K562 (cell line): ENCODE data around the gene CABP4. TPM values are rescaled to one million over a fixed set of nuclear protein-coding genes. Genes with fewer than 3 reads are reported as not detected.
A peak's percentile ranks its signal among the peaks of the same experiment; 100 is the strongest.

Experiments used
- ATAC-seq: fragments of 200-7000 bp; cut with Tn5 transposase; 3 replicates; pipeline ENCODE4 v1.9.1; 2020; ENCODE audit warnings: moderate library complexity
- BruUV-seq: library from RNA; stranded (reverse); fragments of 400-500 nt; replicated peaks from 2 replicates; lab custom pipeline; 2021; lab: Mats Ljungman, UMichigan
- CTCF ChIA-PET: fragments of 300-600 bp; formaldehyde crosslinking; extraction: SDS; loops from one replicate; lab custom pipeline; 2021; ENCODE audit warnings: low intra/inter-chr PET ratio; lab: Yijun Ruan, JAX
- POLR2A ChIA-PET: fragments of 300-600, 350-650 bp; sonication (Branson Sonifier 250); formaldehyde crosslinking; extraction: SDS; loops from one replicate; lab custom pipeline; 2021; ENCODE audit warnings: antibody characterized with exemption, inconsistent platforms; lab: Yijun Ruan, JAX
- DNase-seq, 4 experiments: peaks; one replicate each; pipeline versions ENCODE4 v3.0.0 to v3.0.0-alpha.2; 2011 to 2018; ENCODE audit warnings: low spot score in 3 of 4, mixed read lengths in 3 of 4; ENCODE audit errors: extremely low read depth in 1 of 4
- FAIRE-seq: peaks from 2 replicates; lab custom pipeline; 2011; peaks lifted over from hg19 to GRCh38; lab: Jason Lieb, UNC
- H2AFZ ChIP-seq: 2 replicates; pipeline ENCODE4 v1.6.0; 2011; ENCODE audit warnings: low read depth, low read length, control low read depth, inconsistent platforms
- H3K27ac ChIP-seq: fragments of 200-600 bp; 3 replicates; pipeline ENCODE4 v1.8.0; 2011; ENCODE audit warnings: low read depth, mild to moderate bottlenecking, control low read depth, inconsistent platforms, low read length, moderate library complexity, mixed read lengths; ENCODE audit errors: extremely low read depth
- H3K27me3 ChIP-seq, 2 experiments: fragments of 300-600 bp in 1 of 2; 2 replicates in 1 of 2; 3 replicates in 1 of 2; pipeline versions ENCODE4 v1.6.0 to v1.8.0; 2011; ENCODE audit warnings: inconsistent platforms in 2 of 2, low read length in 2 of 2, mild to moderate bottlenecking in 1 of 2, mixed read lengths in 1 of 2, moderate library complexity in 1 of 2; ENCODE audit not compliant: control insufficient read depth in 2 of 2, insufficient read depth in 2 of 2
- H3K36me3 ChIP-seq: fragments of 300-600 bp; 3 replicates; pipeline ENCODE4 v1.8.0; 2011; ENCODE audit warnings: mild to moderate bottlenecking, low read length, inconsistent platforms; ENCODE audit not compliant: control insufficient read depth, insufficient read depth
- H3K4me1 ChIP-seq, 2 experiments: fragments of 200-600 bp in 1 of 2; replicated peaks in 1 of 2; 2 replicates in 1 of 2; 3 replicates in 1 of 2; pipeline versions ENCODE4 v1.5.1 to v1.8.0; 2011; ENCODE audit warnings: inconsistent platforms in 2 of 2, low read length in 2 of 2, mild to moderate bottlenecking in 1 of 2, mixed read lengths in 1 of 2, moderate library complexity in 1 of 2; ENCODE audit not compliant: control insufficient read depth in 2 of 2, insufficient read depth in 2 of 2
- H3K4me2 ChIP-seq: 2 replicates; pipeline ENCODE4 v1.6.1; 2011; ENCODE audit warnings: low read length, control low read depth, inconsistent platforms, mixed read lengths; ENCODE audit not compliant: insufficient read depth
- H3K4me3 ChIP-seq: fragments of 200-600 bp; sonication (generic), shearing (Covaris generic); 2 replicates; pipeline ENCODE4 v1.5.1; 2016; ENCODE audit warnings: control low read depth, inconsistent platforms
- H3K79me2 ChIP-seq: fragments of 200-600 bp; 3 replicates; pipeline ENCODE4 v1.8.0; 2011; ENCODE audit warnings: low read length, inconsistent platforms; ENCODE audit not compliant: control insufficient read depth, insufficient read depth
- H3K9ac ChIP-seq, 2 experiments: 2 replicates each; pipeline versions ENCODE4 v1.6.0 to v1.6.1; 2011; ENCODE audit warnings: low read depth in 2 of 2, low read length in 2 of 2, control low read depth in 1 of 2, inconsistent platforms in 1 of 2, mild to moderate bottlenecking in 1 of 2, mixed read lengths in 1 of 2; ENCODE audit not compliant: insufficient read depth in 1 of 2
- H3K9me1 ChIP-seq: one replicate; pipeline ENCODE4 v1.6.0; 2011; ENCODE audit warnings: inconsistent platforms, mild to moderate bottlenecking, low read length, moderate library complexity; ENCODE audit not compliant: control insufficient read depth, insufficient read depth
- H3K9me3 ChIP-seq: replicated peaks from 2 replicates; pipeline ENCODE4 v1.5.1; 2011; ENCODE audit warnings: low read depth, low read length, inconsistent platforms; ENCODE audit not compliant: control insufficient read depth, insufficient read depth
- H4K20me1 ChIP-seq: replicated peaks from 2 replicates; pipeline ENCODE4 v1.6.1; 2011; ENCODE audit warnings: low read length, inconsistent platforms, mixed read lengths; ENCODE audit not compliant: control insufficient read depth, insufficient read depth
- FOXP1 ChIP-seq: sonication (generic); formaldehyde crosslinking; IDR thresholded peaks from 2 replicates; pipeline ENCODE4 v1.8.0; 2022; ENCODE audit warnings: mild to moderate bottlenecking, missing genetic modification reagents
- MAFK ChIP-seq: IDR thresholded peaks from 2 replicates; pipeline ENCODE4 v1.6.1; 2011; ENCODE audit warnings: low read length, improper control_type of control experiment
- MEF2A ChIP-seq: IDR thresholded peaks from 2 replicates; pipeline ENCODE4 v1.6.1; 2011; ENCODE audit warnings: low read depth, mild to moderate bottlenecking, low read length, moderate library complexity; ENCODE audit not compliant: control insufficient read depth
- MIER1 ChIP-seq: fragments of 450-650 bp; IDR thresholded peaks from 2 replicates; pipeline ENCODE4 v1.6.1; 2016; ENCODE audit warnings: antibody characterized with exemption, mild to moderate bottlenecking, low read depth
- NCOA6 ChIP-seq: fragments of 450-650 bp; IDR thresholded peaks from 2 replicates; pipeline ENCODE4 v1.6.1; 2017; ENCODE audit warnings: mild to moderate bottlenecking
- POLR2B ChIP-seq: fragments of 450-650 bp; IDR thresholded peaks from 2 replicates; pipeline ENCODE4 v1.6.1; 2018; ENCODE audit warnings: low read depth; ENCODE audit not compliant: partially characterized antibody
- ZNF184 ChIP-seq: sonication (generic); formaldehyde crosslinking; IDR thresholded peaks from 2 replicates; pipeline ENCODE4 v1.5.0; 2020; ENCODE audit warnings: missing genetic modification reagents
- ZNF311 ChIP-seq: fragments of 250-450 bp; sonication (Bioruptor Pico); IDR thresholded peaks from 2 replicates; pipeline ENCODE4 v1.4.0; 2020; ENCODE audit warnings: mild to moderate bottlenecking, moderate library complexity
- ZNF347 ChIP-seq: fragments of 450-650 bp; formaldehyde crosslinking; IDR thresholded peaks from 2 replicates; pipeline ENCODE4 v1.4.0; 2020; ENCODE audit warnings: low read depth, mild to moderate bottlenecking, moderate library complexity
- WGBS: fragments of 100-300 bp; shearing (Covaris generic); methylation state at CpG from one replicate; pipeline ENCODE4 v1.1.6; 2016; ENCODE audit warnings: low coverage, mixed read lengths; ENCODE audit not compliant: insufficient coverage; ENCODE audit errors: missing lambda C conversion rate; 5-methylcytosine and 5-hydroxymethylcytosine counted together
- in situ Hi-C: fragments of 300-500 bp; cut with MboI; formaldehyde crosslinking; loops from 4 replicates; pipeline ENCODE4 v1.15.0; 2018; ENCODE audit warnings: inconsistent platforms, mixed read lengths
- intact Hi-C: fragments of 100-400 bp; cut with micrococcal nuclease; formaldehyde crosslinking; loops from 2 replicates; pipeline ENCODE4 v1.14.2; 2022
- polyA plus RNA-seq, 8 experiments: library from polyadenylated mRNA; depleted of rRNA in 4 of 8; stranded (reverse) in 5 of 8; unstranded in 3 of 8; fragments of >200 nt; fragmentation: Nextera tagmentation in 2 of 8; fragmentation: Illumina TruSeq in 1 of 8; extraction: Ambion mirVana in 2 of 8; extraction: Trizol in 1 of 8; gene quantifications; 2 replicates each; pipeline versions ENCODE4 v1.2.1 to v1.2.3, GENCODE V29; 2011 to 2014; ENCODE audit warnings: inconsistent platforms in 1 of 8, missing spikeins in 1 of 8
- total RNA-seq, 7 experiments: library from RNA; depleted of rRNA in 6 of 7; stranded (reverse); fragments of >200 nt in 6 of 7; fragmentation: Illumina TruSeq in 2 of 7; extraction: Trizol in 2 of 7; gene quantifications; 2 replicates each; pipeline versions ENCODE4 v1.2.1 to v1.2.3, GENCODE V29; 2011 to 2021; ENCODE audit warnings: low replicate concordance in 1 of 7
- TF ChIP-seq, protein P1 (sequence below): fragments of 450-650 bp; IDR thresholded peaks from 2 replicates; pipeline ENCODE4 v1.6.1; 2016; ENCODE audit warnings: mild to moderate bottlenecking, moderate library complexity
- TF ChIP-seq, protein P2 (sequence below): sonication (generic); formaldehyde crosslinking; IDR thresholded peaks from 2 replicates; pipeline ENCODE4 v1.9.0; 2022; ENCODE audit warnings: mild to moderate bottlenecking, missing genetic modification reagents

CABP4 gene
- total and polyA plus RNA-seq, 9 of the 15 experiments (the other 6 are each of a cell fraction or from before 2014, with no cell fraction given) = 0.11 TPM; not detected in 8

GRCh38 chr11:67449116-67449844, 5.9 kb upstream of the CABP4 start:
- Histone ChIP-seq H3K4me1 (peaks cover 7 to 33% of the 10 kb centered on the region in 2 experiments; a peak in 4 of 5 replicates), H3K9me3 (no peaks in the 10 kb centered on the region), H3K79me2 (peaks cover 8% of the 10 kb centered on the region), H3K9me1 (no peaks in the 10 kb centered on the region), H2AFZ (no peak overlapping the region), H3K27ac (no peak overlapping the region), H3K9ac (no peak overlapping the region), H3K4me3 (no peak overlapping the region), H3K4me2 (no peak overlapping the region), H4K20me1 (no peaks in the 10 kb centered on the region), H3K36me3 (no peaks in the 10 kb centered on the region), H3K27me3 (no peaks in the 10 kb centered on the region)
- no peak for FAIRE-seq
- no TSS peak for BruUV-seq
- ATAC-seq = no peak
- POLR2A ChIA-PET = interaction anchor here (0.6 to 1.3 kb wide), 5 partner anchors 10 to 15 kb away, joined by 3 to 4 read pairs (median 3); partner anchors contain the start of gene PTPRCAP
- in situ Hi-C loops = no loop called here
- CTCF ChIA-PET = no interaction called here
- intact Hi-C loops = no loop called here
- DNase-seq = no peak
- WGBS = 46% methylated on average over 9 of the region's 9 CpGs
- TF ChIP-seq MAFK = peak; percentile 43
- no peak for TF ChIP-seq MEF2A
- TF ChIP-seq ZNF347 (CRISPR knock-in tag) = no peak
- no peak for TF ChIP-seq POLR2B
- TF ChIP-seq, protein P1, sequence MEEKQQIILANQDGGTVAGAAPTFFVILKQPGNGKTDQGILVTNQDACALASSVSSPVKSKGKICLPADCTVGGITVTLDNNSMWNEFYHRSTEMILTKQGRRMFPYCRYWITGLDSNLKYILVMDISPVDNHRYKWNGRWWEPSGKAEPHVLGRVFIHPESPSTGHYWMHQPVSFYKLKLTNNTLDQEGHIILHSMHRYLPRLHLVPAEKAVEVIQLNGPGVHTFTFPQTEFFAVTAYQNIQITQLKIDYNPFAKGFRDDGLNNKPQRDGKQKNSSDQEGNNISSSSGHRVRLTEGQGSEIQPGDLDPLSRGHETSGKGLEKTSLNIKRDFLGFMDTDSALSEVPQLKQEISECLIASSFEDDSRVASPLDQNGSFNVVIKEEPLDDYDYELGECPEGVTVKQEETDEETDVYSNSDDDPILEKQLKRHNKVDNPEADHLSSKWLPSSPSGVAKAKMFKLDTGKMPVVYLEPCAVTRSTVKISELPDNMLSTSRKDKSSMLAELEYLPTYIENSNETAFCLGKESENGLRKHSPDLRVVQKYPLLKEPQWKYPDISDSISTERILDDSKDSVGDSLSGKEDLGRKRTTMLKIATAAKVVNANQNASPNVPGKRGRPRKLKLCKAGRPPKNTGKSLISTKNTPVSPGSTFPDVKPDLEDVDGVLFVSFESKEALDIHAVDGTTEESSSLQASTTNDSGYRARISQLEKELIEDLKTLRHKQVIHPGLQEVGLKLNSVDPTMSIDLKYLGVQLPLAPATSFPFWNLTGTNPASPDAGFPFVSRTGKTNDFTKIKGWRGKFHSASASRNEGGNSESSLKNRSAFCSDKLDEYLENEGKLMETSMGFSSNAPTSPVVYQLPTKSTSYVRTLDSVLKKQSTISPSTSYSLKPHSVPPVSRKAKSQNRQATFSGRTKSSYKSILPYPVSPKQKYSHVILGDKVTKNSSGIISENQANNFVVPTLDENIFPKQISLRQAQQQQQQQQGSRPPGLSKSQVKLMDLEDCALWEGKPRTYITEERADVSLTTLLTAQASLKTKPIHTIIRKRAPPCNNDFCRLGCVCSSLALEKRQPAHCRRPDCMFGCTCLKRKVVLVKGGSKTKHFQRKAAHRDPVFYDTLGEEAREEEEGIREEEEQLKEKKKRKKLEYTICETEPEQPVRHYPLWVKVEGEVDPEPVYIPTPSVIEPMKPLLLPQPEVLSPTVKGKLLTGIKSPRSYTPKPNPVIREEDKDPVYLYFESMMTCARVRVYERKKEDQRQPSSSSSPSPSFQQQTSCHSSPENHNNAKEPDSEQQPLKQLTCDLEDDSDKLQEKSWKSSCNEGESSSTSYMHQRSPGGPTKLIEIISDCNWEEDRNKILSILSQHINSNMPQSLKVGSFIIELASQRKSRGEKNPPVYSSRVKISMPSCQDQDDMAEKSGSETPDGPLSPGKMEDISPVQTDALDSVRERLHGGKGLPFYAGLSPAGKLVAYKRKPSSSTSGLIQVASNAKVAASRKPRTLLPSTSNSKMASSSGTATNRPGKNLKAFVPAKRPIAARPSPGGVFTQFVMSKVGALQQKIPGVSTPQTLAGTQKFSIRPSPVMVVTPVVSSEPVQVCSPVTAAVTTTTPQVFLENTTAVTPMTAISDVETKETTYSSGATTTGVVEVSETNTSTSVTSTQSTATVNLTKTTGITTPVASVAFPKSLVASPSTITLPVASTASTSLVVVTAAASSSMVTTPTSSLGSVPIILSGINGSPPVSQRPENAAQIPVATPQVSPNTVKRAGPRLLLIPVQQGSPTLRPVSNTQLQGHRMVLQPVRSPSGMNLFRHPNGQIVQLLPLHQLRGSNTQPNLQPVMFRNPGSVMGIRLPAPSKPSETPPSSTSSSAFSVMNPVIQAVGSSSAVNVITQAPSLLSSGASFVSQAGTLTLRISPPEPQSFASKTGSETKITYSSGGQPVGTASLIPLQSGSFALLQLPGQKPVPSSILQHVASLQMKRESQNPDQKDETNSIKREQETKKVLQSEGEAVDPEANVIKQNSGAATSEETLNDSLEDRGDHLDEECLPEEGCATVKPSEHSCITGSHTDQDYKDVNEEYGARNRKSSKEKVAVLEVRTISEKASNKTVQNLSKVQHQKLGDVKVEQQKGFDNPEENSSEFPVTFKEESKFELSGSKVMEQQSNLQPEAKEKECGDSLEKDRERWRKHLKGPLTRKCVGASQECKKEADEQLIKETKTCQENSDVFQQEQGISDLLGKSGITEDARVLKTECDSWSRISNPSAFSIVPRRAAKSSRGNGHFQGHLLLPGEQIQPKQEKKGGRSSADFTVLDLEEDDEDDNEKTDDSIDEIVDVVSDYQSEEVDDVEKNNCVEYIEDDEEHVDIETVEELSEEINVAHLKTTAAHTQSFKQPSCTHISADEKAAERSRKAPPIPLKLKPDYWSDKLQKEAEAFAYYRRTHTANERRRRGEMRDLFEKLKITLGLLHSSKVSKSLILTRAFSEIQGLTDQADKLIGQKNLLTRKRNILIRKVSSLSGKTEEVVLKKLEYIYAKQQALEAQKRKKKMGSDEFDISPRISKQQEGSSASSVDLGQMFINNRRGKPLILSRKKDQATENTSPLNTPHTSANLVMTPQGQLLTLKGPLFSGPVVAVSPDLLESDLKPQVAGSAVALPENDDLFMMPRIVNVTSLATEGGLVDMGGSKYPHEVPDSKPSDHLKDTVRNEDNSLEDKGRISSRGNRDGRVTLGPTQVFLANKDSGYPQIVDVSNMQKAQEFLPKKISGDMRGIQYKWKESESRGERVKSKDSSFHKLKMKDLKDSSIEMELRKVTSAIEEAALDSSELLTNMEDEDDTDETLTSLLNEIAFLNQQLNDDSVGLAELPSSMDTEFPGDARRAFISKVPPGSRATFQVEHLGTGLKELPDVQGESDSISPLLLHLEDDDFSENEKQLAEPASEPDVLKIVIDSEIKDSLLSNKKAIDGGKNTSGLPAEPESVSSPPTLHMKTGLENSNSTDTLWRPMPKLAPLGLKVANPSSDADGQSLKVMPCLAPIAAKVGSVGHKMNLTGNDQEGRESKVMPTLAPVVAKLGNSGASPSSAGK = no peak
- no peak for TF ChIP-seq ZNF184 (CRISPR knock-in tag)
- no peak for TF ChIP-seq ZNF311 (CRISPR knock-in tag)
- TF ChIP-seq MIER1 = no peak
- no peak for TF ChIP-seq FOXP1 (CRISPR knock-in tag)
- TF ChIP-seq NCOA6 = no peak
- TF ChIP-seq, protein P2, sequence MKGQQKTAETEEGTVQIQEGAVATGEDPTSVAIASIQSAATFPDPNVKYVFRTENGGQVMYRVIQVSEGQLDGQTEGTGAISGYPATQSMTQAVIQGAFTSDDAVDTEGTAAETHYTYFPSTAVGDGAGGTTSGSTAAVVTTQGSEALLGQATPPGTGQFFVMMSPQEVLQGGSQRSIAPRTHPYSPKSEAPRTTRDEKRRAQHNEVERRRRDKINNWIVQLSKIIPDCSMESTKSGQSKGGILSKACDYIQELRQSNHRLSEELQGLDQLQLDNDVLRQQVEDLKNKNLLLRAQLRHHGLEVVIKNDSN (CRISPR knock-in tag) = no peak
